Liver (tissue), 9 donors: ENCODE data around the gene LAT. TPM values are rescaled to one million over a fixed set of nuclear protein-coding genes. Genes with fewer than 3 reads are reported as not detected.

Source experiments
- DNase-seq: peaks from one replicate; pipeline ENCODE4 v3.0.0-alpha.2; 2017; ENCODE audit warnings: low spot score
- H3K27ac ChIP-seq, 2 donors: one replicate each; pipeline ENCODE4 v1.7.0; 2013; ENCODE audit warnings: inconsistent platforms in 2 of 2, low read length in 2 of 2, control low read depth in 1 of 2, low read depth in 1 of 2, mild to moderate bottlenecking in 1 of 2
- H3K27me3 ChIP-seq, 4 donors: one replicate each; pipeline versions ENCODE4 v1.6.1 to v1.7.0; 2013; ENCODE audit warnings: low read length in 3 of 4, inconsistent platforms in 1 of 4, mild to moderate bottlenecking in 1 of 4, moderate library complexity in 1 of 4; ENCODE audit not compliant: control insufficient read depth in 4 of 4, insufficient read depth in 4 of 4
- H3K36me3 ChIP-seq, 4 donors: one replicate each; pipeline versions ENCODE4 v1.6.1 to v1.7.0; 2013; ENCODE audit warnings: low read length in 3 of 4, mild to moderate bottlenecking in 3 of 4, low read depth in 1 of 4, moderate library complexity in 1 of 4; ENCODE audit not compliant: control insufficient read depth in 4 of 4, insufficient read depth in 3 of 4
- H3K4me1 ChIP-seq, 4 donors: one replicate each; pipeline versions ENCODE4 v1.6.1 to v1.7.0; 2013; ENCODE audit warnings: low read length in 3 of 4, mild to moderate bottlenecking in 3 of 4, moderate library complexity in 1 of 4; ENCODE audit not compliant: control insufficient read depth in 4 of 4, insufficient read depth in 4 of 4
- H3K4me3 ChIP-seq, 3 donors: one replicate each; pipeline versions ENCODE4 v1.6.1 to v1.7.0; 2013; ENCODE audit warnings: low read length in 3 of 3, control low read depth in 1 of 3, low read depth in 1 of 3, mild to moderate bottlenecking in 1 of 3
- H3K9ac ChIP-seq, 2 donors: one replicate each; pipeline ENCODE4 v1.7.0; 2013; ENCODE audit warnings: low read length in 2 of 2, mild to moderate bottlenecking in 2 of 2, moderate library complexity in 2 of 2, control low read depth in 1 of 2, low read depth in 1 of 2
- H3K9me3 ChIP-seq, 4 donors: one replicate each; pipeline versions ENCODE4 v1.6.1 to v1.7.0; 2013; ENCODE audit warnings: low read length in 3 of 4; ENCODE audit not compliant: control insufficient read depth in 4 of 4
- FOXA1 ChIP-seq: IDR thresholded peaks from 2 replicates; pipeline ENCODE4 v1.6.1; 2016; ENCODE audit warnings: antibody characterized with exemption
- GABPA ChIP-seq, 2 donors: IDR thresholded peaks in 1 of 2; conservative IDR thresholded peaks in 1 of 2; 2 replicates each; pipeline ENCODE4 v1.6.1; 2016; ENCODE audit warnings: antibody characterized with exemption in 2 of 2, mild to moderate bottlenecking in 1 of 2, moderate library complexity in 1 of 2
- HNF4G ChIP-seq: IDR thresholded peaks from 2 replicates; pipeline ENCODE4 v1.6.1; 2016; ENCODE audit warnings: antibody characterized with exemption
- JUND ChIP-seq, 2 donors: IDR thresholded peaks; 2 replicates each; pipeline ENCODE4 v1.6.1; 2016; ENCODE audit warnings: antibody characterized with exemption in 2 of 2
- NR2F2 ChIP-seq: IDR thresholded peaks from 2 replicates; pipeline ENCODE4 v1.6.1; 2016; ENCODE audit warnings: antibody characterized with exemption
- RAD21 ChIP-seq, 2 donors: IDR thresholded peaks; 2 replicates each; pipeline ENCODE4 v1.6.1; 2016; ENCODE audit warnings: antibody characterized with exemption in 2 of 2, mild to moderate bottlenecking in 2 of 2
- RXRA ChIP-seq, 2 donors: IDR thresholded peaks; 2 replicates each; pipeline ENCODE4 v1.6.1; 2017 to 2018; ENCODE audit warnings: antibody characterized with exemption in 2 of 2, mild to moderate bottlenecking in 1 of 2
- SP1 ChIP-seq: IDR thresholded peaks from 2 replicates; pipeline ENCODE4 v1.6.1; 2018; ENCODE audit warnings: antibody characterized with exemption, mild to moderate bottlenecking
- TAF1 ChIP-seq: conservative IDR thresholded peaks from 2 replicates; pipeline ENCODE4 v1.6.1; 2016; ENCODE audit warnings: antibody characterized with exemption, mild to moderate bottlenecking
- YY1 ChIP-seq: IDR thresholded peaks from 2 replicates; pipeline ENCODE4 v1.6.1; 2016; ENCODE audit warnings: antibody characterized with exemption, mild to moderate bottlenecking
- WGBS: extraction: QIAGEN DNeasy Blood & Tissue Kit; methylation state at CpG from one replicate; pipeline ENCODE4 v1.1.7; 2013; 5-methylcytosine and 5-hydroxymethylcytosine counted together
- polyA plus RNA-seq, 2 donors: library from polyadenylated mRNA; stranded (reverse) in 1 of 2; unstranded in 1 of 2; fragments of 200-250 nt in 1 of 2; fragments of >200 nt in 1 of 2; fragmentation: Nextera tagmentation in 1 of 2; extraction: Ambion mirVana in 1 of 2; gene quantifications; one replicate each; pipeline versions ENCODE4 v1.2.1 to v1.2.3, GENCODE V29; 2013 to 2015
- total RNA-seq, 2 donors: library from RNA; depleted of rRNA; stranded (reverse); fragments of >200 nt; gene quantifications; one replicate each; pipeline ENCODE4 v1.2.3, GENCODE V29; 2014
- TF ChIP-seq, protein P1 (sequence below): IDR thresholded peaks from 2 replicates; pipeline ENCODE4 v1.6.1; 2016; ENCODE audit warnings: antibody characterized with exemption
- TF ChIP-seq, protein P2 (sequence below): IDR thresholded peaks from 2 replicates; pipeline ENCODE4 v1.6.1; 2016; ENCODE audit warnings: antibody characterized with exemption, mild to moderate bottlenecking
- TF ChIP-seq, protein P3 (sequence below): fragments of 150-350 bp; IDR thresholded peaks from 2 replicates; pipeline ENCODE4 v1.5.1; 2017; ENCODE audit warnings: improper control_type of control experiment, low read depth, low read length; ENCODE audit not compliant: missing input control
- TF ChIP-seq, protein P4 (sequence below): IDR thresholded peaks from 2 replicates; pipeline ENCODE4 v1.6.1; 2016; ENCODE audit warnings: antibody characterized with exemption
- TF ChIP-seq, protein P5 (sequence below): IDR thresholded peaks from 2 replicates; pipeline ENCODE4 v1.6.1; 2016; ENCODE audit warnings: antibody characterized with exemption
- donor health status: healthy.
- donor health status: healthy.
- donor health status: healthy.
- donor health status: healthy.
- donor health status: healthy.

Gene LAT
- total and polyA plus RNA-seq, 4 donors = 1.3 to 2.3 (median 1.6) TPM

DNA sequence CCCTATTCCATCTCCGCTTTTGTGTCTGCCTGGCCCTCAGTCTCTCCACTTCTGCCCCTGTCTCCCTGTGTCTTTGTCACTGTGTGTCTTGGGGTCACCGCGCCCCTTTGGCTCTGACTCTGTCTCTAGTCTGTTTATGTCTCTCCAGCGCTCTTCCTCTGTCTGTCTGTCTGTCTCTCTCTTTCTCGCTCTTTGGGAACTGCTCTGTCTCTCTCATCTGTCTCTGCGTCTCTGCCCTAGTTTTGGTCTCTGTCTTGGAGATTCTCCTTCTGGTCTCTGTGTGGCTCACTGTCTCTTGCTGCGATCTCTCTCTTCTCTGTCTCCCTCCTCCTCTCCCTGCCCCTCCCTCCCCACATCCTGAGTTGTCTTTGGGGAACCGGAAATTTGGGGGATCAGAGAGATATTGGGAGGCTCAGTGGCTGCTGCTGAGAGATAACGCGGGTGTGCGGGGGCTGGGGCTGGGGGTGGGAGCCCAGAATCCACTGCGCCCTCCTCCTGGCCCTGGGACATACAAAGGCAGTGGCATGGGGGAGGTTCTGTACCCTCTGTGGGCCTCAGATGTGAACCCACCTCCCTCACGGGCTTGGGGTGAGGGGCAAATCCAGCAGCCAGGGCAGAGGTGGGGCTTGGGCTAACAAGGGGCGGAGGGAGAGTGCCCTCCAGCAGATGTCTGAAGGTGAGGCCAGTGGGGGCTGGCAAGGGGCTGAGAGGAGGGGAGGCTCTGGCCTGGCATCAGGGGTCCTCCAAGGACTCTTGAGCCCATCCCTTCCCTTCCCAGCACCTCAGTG is 24.4 kb downstream of the LAT start:
- DNase-seq = peak; percentile 76
- no peak overlapping the region for H3K27ac ChIP-seq
- 70% methylated on average over 14 of the region's 14 CpGs for WGBS

More for the DNA sequence above, 24.4 kb downstream of the LAT start:
- Histone ChIP-seq H3K4me1 (peaks cover 0 to 5% (median 3%) of the 10 kb centered on the region in 4 donors), H3K4me3 (no peak overlapping the region), H3K9me3 (no peaks in the 10 kb centered on the region), H3K27me3 (no peaks in the 10 kb centered on the region), H3K9ac (no peak overlapping the region), H3K36me3 (no peaks in the 10 kb centered on the region)
- TF ChIP-seq GABPA (IDR thresholded peaks at IDR 0.05 in 1 of 2, conservative IDR thresholded peaks at IDR 0.05 in 1 of 2) (no peak), SP1 (no peak), RAD21 (IDR thresholded peaks at IDR 0.05) (no peak), TAF1 (no peak), FOXA1 (no peak), NR2F2 (no peak), JUND (IDR thresholded peaks at IDR 0.05) (no peak), HNF4G (no peak), RXRA (IDR thresholded peaks at IDR 0.05) (no peak), YY1 (no peak)
- TF ChIP-seq, protein P1, sequence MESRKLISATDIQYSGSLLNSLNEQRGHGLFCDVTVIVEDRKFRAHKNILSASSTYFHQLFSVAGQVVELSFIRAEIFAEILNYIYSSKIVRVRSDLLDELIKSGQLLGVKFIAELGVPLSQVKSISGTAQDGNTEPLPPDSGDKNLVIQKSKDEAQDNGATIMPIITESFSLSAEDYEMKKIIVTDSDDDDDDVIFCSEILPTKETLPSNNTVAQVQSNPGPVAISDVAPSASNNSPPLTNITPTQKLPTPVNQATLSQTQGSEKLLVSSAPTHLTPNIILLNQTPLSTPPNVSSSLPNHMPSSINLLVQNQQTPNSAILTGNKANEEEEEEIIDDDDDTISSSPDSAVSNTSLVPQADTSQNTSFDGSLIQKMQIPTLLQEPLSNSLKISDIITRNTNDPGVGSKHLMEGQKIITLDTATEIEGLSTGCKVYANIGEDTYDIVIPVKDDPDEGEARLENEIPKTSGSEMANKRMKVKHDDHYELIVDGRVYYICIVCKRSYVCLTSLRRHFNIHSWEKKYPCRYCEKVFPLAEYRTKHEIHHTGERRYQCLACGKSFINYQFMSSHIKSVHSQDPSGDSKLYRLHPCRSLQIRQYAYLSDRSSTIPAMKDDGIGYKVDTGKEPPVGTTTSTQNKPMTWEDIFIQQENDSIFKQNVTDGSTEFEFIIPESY = no peak
- TF ChIP-seq, protein P2, sequence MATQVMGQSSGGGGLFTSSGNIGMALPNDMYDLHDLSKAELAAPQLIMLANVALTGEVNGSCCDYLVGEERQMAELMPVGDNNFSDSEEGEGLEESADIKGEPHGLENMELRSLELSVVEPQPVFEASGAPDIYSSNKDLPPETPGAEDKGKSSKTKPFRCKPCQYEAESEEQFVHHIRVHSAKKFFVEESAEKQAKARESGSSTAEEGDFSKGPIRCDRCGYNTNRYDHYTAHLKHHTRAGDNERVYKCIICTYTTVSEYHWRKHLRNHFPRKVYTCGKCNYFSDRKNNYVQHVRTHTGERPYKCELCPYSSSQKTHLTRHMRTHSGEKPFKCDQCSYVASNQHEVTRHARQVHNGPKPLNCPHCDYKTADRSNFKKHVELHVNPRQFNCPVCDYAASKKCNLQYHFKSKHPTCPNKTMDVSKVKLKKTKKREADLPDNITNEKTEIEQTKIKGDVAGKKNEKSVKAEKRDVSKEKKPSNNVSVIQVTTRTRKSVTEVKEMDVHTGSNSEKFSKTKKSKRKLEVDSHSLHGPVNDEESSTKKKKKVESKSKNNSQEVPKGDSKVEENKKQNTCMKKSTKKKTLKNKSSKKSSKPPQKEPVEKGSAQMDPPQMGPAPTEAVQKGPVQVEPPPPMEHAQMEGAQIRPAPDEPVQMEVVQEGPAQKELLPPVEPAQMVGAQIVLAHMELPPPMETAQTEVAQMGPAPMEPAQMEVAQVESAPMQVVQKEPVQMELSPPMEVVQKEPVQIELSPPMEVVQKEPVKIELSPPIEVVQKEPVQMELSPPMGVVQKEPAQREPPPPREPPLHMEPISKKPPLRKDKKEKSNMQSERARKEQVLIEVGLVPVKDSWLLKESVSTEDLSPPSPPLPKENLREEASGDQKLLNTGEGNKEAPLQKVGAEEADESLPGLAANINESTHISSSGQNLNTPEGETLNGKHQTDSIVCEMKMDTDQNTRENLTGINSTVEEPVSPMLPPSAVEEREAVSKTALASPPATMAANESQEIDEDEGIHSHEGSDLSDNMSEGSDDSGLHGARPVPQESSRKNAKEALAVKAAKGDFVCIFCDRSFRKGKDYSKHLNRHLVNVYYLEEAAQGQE = no peak
- TF ChIP-seq, protein P3, sequence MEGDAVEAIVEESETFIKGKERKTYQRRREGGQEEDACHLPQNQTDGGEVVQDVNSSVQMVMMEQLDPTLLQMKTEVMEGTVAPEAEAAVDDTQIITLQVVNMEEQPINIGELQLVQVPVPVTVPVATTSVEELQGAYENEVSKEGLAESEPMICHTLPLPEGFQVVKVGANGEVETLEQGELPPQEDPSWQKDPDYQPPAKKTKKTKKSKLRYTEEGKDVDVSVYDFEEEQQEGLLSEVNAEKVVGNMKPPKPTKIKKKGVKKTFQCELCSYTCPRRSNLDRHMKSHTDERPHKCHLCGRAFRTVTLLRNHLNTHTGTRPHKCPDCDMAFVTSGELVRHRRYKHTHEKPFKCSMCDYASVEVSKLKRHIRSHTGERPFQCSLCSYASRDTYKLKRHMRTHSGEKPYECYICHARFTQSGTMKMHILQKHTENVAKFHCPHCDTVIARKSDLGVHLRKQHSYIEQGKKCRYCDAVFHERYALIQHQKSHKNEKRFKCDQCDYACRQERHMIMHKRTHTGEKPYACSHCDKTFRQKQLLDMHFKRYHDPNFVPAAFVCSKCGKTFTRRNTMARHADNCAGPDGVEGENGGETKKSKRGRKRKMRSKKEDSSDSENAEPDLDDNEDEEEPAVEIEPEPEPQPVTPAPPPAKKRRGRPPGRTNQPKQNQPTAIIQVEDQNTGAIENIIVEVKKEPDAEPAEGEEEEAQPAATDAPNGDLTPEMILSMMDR = no peak
- TF ChIP-seq, protein P4, sequence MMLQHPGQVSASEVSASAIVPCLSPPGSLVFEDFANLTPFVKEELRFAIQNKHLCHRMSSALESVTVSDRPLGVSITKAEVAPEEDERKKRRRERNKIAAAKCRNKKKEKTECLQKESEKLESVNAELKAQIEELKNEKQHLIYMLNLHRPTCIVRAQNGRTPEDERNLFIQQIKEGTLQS = no peak
- TF ChIP-seq, protein P5, sequence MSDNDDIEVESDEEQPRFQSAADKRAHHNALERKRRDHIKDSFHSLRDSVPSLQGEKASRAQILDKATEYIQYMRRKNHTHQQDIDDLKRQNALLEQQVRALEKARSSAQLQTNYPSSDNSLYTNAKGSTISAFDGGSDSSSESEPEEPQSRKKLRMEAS = no peak
